Breast epithelium (tissue), 3 donors: ENCODE results near the gene RHOXF1.

Experiments used
- POLR2AphosphoS5 ChIP-seq, 3 donors: sonication (generic); formaldehyde crosslinking; IDR thresholded peaks; one replicate each; pipeline ENCODE4 v1.6.1; 2017; ENCODE audit warnings: antibody characterized with exemption in 3 of 3
- TF ChIP-seq, protein P1 (sequence below), 3 donors: fragments of 450-650 bp; IDR thresholded peaks; one replicate each; pipeline ENCODE4 v1.5.1; 2016 to 2017; ENCODE audit warnings: antibody characterized with exemption in 3 of 3, mild to moderate bottlenecking in 3 of 3, moderate library complexity in 3 of 3

DNA sequence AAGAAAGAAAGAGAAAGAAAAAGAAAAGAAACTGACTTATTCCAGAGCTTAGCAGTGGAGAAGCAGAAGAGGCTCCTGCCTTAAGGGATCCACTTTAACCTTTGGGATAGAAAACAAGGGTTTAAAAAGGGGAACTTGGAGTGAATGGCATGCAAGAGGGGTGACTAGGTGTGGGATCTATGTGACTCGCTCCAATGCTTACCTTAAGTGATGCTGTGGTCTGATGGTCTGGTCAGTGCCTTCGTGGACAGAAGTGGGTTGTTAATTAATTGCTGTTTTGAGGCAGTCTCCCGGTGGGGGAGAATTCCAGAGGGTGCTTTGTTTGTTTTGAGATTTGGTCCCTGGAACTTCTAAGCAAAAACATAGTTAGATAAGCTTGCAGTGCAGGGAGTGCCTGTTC is 21.1 kb upstream of the RHOXF1 start:
- TF ChIP-seq, protein P1, sequence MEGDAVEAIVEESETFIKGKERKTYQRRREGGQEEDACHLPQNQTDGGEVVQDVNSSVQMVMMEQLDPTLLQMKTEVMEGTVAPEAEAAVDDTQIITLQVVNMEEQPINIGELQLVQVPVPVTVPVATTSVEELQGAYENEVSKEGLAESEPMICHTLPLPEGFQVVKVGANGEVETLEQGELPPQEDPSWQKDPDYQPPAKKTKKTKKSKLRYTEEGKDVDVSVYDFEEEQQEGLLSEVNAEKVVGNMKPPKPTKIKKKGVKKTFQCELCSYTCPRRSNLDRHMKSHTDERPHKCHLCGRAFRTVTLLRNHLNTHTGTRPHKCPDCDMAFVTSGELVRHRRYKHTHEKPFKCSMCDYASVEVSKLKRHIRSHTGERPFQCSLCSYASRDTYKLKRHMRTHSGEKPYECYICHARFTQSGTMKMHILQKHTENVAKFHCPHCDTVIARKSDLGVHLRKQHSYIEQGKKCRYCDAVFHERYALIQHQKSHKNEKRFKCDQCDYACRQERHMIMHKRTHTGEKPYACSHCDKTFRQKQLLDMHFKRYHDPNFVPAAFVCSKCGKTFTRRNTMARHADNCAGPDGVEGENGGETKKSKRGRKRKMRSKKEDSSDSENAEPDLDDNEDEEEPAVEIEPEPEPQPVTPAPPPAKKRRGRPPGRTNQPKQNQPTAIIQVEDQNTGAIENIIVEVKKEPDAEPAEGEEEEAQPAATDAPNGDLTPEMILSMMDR (IDR thresholded peaks at IDR 0.05): no peak
- no peak for TF ChIP-seq POLR2AphosphoS5 (IDR thresholded peaks at IDR 0.05)
